Measurements from ENCODE around the gene CD3G.

DNA sequence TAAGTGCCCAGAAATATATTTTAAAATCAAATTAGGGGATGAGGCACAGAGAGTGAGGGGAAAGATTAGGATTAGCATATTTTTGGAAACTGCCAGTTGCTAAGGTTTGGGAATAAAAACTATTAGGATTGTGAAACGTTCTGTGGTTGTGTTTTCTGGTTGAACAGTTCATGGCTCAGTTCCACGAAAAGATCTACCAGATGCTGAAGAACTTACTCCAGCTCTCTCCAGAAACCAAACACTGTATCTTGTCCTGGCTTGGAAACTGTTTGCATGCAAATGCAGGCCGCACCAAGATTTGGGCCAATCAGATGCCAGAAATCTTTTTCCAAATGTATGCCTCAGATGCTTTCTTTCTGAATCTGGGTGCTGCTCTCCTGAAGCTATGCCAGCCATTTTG lies 30.6 kb downstream of the CD3G start:
- TF ChIP-seq POLR2A (IDR thresholded peaks at IDR 0.05; ENCODE audit: low read depth) = no peak
- TF ChIP-seq, protein P1, sequence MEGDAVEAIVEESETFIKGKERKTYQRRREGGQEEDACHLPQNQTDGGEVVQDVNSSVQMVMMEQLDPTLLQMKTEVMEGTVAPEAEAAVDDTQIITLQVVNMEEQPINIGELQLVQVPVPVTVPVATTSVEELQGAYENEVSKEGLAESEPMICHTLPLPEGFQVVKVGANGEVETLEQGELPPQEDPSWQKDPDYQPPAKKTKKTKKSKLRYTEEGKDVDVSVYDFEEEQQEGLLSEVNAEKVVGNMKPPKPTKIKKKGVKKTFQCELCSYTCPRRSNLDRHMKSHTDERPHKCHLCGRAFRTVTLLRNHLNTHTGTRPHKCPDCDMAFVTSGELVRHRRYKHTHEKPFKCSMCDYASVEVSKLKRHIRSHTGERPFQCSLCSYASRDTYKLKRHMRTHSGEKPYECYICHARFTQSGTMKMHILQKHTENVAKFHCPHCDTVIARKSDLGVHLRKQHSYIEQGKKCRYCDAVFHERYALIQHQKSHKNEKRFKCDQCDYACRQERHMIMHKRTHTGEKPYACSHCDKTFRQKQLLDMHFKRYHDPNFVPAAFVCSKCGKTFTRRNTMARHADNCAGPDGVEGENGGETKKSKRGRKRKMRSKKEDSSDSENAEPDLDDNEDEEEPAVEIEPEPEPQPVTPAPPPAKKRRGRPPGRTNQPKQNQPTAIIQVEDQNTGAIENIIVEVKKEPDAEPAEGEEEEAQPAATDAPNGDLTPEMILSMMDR (IDR thresholded peaks at IDR 0.05) = no peak
- TF ChIP-seq POLR2AphosphoS5 (IDR thresholded peaks at IDR 0.05) = no peak
